GM12892 (cell line): Measurements from ENCODE around the gene PTBP2.

Experiments
- POLR2A ChIP-seq: IDR thresholded peaks from 2 replicates; pipeline ENCODE4 v1.6.1; 2011; ENCODE audit warnings: low read depth, low read length, control low read depth
- POLR2AphosphoS5 ChIP-seq: IDR thresholded peaks from 2 replicates; pipeline ENCODE4 v1.6.1; 2011; ENCODE audit warnings: low read depth, low read length, control low read depth

- TF ChIP-seq POLR2A, result no peak
- no peak for TF ChIP-seq POLR2AphosphoS5
Measured at GRCh38 chr1:96825231-96825630, 103.6 kb downstream of the PTBP2 start.
